ENCODE data around the gene POLE.

- TF ChIP-seq POLR2A (IDR thresholded peaks at IDR 0.05; ENCODE audit: low read depth, low read length) (no peak), POLR2AphosphoS5 (IDR thresholded peaks at IDR 0.05; ENCODE audit: low read depth, low read length) (no peak)
These were observed 84.4 kb downstream of the POLE start for GRCh38 chr12:132602572-132603239.
